Pericardium fibroblast (primary cell): ENCODE results near the gene ADCY5. TPM values are rescaled to one million over a fixed set of nuclear protein-coding genes. Genes with fewer than 3 reads are reported as not detected.

Source experiments
- total RNA-seq: library from RNA; depleted of rRNA; stranded (reverse); fragments of >200 nt; gene quantifications from 2 replicates; pipeline ENCODE4 v1.2.3, GENCODE V29; 2015

Gene ADCY5
- 0.70 TPM in 1 of 2 replicates, not detected in the other for total RNA-seq

DNA sequence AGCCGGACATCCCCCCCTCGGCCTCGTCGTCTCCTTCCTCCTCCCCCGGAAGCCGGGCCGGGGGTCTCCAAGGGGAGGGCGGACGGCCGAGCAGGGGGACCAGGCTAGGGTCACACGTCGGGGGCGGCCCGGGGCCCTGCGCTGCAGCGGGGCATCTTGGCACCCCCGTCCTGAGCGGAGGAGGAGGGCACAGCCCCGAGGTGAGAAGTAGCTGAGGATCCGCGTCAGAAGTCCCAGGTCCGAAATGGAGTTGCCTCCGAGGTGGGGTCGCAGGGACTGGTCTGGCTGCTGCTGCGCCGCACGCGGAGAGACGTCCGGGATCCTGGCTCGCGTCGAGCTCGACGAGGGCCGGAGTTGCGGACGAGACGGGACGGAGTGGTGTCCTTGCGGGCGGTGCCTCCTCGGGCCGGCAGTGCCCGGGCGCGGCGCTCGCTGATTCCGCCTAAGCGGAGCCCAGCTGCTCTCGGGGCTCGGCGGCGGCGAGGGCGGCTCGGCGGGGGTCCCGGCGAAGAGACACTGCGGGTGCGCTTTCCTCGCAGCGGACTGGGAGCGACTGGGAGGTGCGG, at the start of gene ADCY5:
TSS of gene ADCY5 (minus strand) at position 555 of the 566 bp plus-strand sequence. CDS start at position 10, 545 bp downstream.

Other genes with a start within 250 kb of the ADCY5 start
- gene SEC22A, start 247.1 kb downstream of the ADCY5 start, total RNA-seq = 18.5 and 51.2 TPM in 2 replicates
- gene HACD2, start 136.0 kb upstream of the ADCY5 start, total RNA-seq = 13.8 and 31.7 TPM in 2 replicates